HUES6 (cell line): ENCODE measurements around the gene POLA1.

Source experiments
- H3K27ac ChIP-seq: 2 replicates; pipeline ENCODE4 v1.7.0; 2013; ENCODE audit warnings: low read depth, mild to moderate bottlenecking, low read length, inconsistent platforms
- H3K27me3 ChIP-seq: 2 replicates; pipeline ENCODE4 v1.6.1; 2013; ENCODE audit warnings: low read length; ENCODE audit not compliant: control insufficient read depth, insufficient read depth
- H3K36me3 ChIP-seq: 2 replicates; pipeline ENCODE4 v1.6.1; 2013; ENCODE audit warnings: low read length; ENCODE audit not compliant: control insufficient read depth, insufficient read depth
- H3K4me1 ChIP-seq: 2 replicates; pipeline ENCODE4 v1.6.1; 2013; ENCODE audit warnings: low read length; ENCODE audit not compliant: control insufficient read depth, insufficient read depth
- H3K4me3 ChIP-seq: 2 replicates; pipeline ENCODE4 v1.5.1; 2013; ENCODE audit warnings: low read depth, low read length
- H3K9ac ChIP-seq: one replicate; pipeline ENCODE4 v1.6.1; 2013; ENCODE audit warnings: mild to moderate bottlenecking, low read length
- H3K9me3 ChIP-seq: 2 replicates; pipeline ENCODE4 v1.6.1; 2013; ENCODE audit warnings: low read depth, low read length; ENCODE audit not compliant: control insufficient read depth, insufficient read depth

Gene POLA1

GRCh38 chrX:24659106-24659505 is 34.6 kb upstream of the POLA1 start:
- no peak overlapping the region for H3K9ac ChIP-seq
- peaks cover 3% of the 10 kb centered on the region; the same call in 1 of the 2 replicates for H3K27me3 ChIP-seq
- no peak overlapping the region for H3K27ac ChIP-seq
- H3K36me3 ChIP-seq: no peaks in the 10 kb centered on the region
- H3K4me3 ChIP-seq: no peak overlapping the region
- no peaks in the 10 kb centered on the region for H3K9me3 ChIP-seq
- peaks cover 16% of the 10 kb centered on the region for H3K4me1 ChIP-seq

GRCh38 chrX:24659646-24660045 is 34.1 kb upstream of the POLA1 start:
- peaks cover 16% of the 10 kb centered on the region for H3K4me1 ChIP-seq
- H3K27me3 ChIP-seq: peaks cover 3% of the 10 kb centered on the region; the same call in 1 of the 2 replicates

DNA sequence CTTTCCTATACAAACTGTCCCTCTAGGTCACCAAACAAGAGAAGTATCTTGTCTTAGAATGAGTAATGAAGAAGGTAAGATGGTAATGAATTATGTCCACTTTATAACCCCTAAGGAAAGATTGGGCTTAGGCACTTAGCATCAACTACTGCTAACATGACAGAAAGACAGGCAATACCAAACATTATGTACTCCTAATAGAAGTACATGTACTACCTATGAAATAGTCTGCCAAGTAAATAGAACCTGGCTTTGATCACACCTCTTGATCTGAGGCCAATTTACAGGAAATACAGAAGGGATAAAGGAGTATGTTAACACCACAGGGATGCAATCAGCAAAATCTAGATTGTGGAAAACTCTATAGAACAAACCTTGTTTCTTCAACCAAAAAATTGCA is 32.4 kb upstream of the POLA1 start:
- Histone ChIP-seq H3K4me3 (no peak overlapping the region), H3K4me1 (peaks cover 16% of the 10 kb centered on the region), H3K36me3 (no peaks in the 10 kb centered on the region), H3K27ac (no peak overlapping the region), H3K9me3 (no peaks in the 10 kb centered on the region), H3K9ac (no peak overlapping the region), H3K27me3 (peaks cover 3% of the 10 kb centered on the region; the same call in 1 of the 2 replicates)

More at GRCh38 chrX:24659646-24660045, 34.1 kb upstream of the POLA1 start:
- Histone ChIP-seq H3K9me3 (no peaks in the 10 kb centered on the region), H3K27ac (no peak overlapping the region), H3K9ac (no peak overlapping the region), H3K36me3 (no peaks in the 10 kb centered on the region), H3K4me3 (no peak overlapping the region)

DNA sequence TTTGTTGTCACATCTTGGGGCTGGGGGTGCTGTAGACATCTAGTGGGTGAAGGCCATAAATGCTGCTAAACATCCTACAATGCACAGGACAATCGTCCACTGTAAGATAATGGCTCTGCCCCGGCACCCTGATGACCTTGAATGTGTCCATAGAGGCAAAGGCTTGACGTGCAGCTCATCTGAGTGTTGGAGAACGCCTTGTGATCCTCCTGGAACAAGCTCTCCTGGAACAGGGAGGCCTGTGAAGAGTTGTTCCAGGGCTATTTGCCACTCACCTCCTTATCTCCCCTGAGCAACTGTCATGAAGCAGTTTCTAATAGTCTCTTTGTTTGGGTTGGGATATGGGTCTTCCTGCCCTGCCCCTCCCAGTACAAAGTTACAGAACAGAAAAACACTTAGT is 31.4 kb upstream of the POLA1 start:
- no peak overlapping the region for H3K27ac ChIP-seq

DNA sequence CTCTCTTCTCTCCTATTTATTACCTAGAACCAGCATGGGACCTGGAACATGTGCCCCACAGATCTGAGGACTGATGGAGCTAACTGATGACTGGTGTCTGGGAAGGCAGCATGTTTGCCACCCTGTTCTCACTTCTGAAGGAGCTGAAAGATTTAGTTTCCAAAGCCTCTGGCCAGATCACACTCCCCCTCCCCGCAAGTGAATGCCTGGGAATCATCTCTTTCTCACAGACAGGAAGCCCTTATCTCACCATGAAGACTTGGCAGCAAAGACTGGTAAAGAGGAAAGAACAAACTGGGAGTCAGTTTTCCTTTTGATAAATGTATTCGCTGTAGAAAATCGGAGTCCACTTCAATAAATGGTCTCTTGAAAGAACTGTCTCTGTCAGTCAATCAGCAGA is 25.6 kb upstream of the POLA1 start:
- Histone ChIP-seq H3K27me3 (peaks cover 3% of the 10 kb centered on the region; the same call in 1 of the 2 replicates), H3K27ac (no peak overlapping the region), H3K36me3 (no peaks in the 10 kb centered on the region), H3K4me3 (no peak overlapping the region), H3K9me3 (no peaks in the 10 kb centered on the region), H3K9ac (no peak overlapping the region), H3K4me1 (peaks cover 11% of the 10 kb centered on the region)

More for the DNA sequence above, 31.4 kb upstream of the POLA1 start:
- H3K4me1 ChIP-seq: peaks cover 16% of the 10 kb centered on the region
- H3K9ac ChIP-seq: no peak overlapping the region
- H3K36me3 ChIP-seq: no peaks in the 10 kb centered on the region
- no peaks in the 10 kb centered on the region for H3K9me3 ChIP-seq
- H3K27me3 ChIP-seq: peaks cover 3% of the 10 kb centered on the region; the same call in 1 of the 2 replicates
- no peak overlapping the region for H3K4me3 ChIP-seq

DNA sequence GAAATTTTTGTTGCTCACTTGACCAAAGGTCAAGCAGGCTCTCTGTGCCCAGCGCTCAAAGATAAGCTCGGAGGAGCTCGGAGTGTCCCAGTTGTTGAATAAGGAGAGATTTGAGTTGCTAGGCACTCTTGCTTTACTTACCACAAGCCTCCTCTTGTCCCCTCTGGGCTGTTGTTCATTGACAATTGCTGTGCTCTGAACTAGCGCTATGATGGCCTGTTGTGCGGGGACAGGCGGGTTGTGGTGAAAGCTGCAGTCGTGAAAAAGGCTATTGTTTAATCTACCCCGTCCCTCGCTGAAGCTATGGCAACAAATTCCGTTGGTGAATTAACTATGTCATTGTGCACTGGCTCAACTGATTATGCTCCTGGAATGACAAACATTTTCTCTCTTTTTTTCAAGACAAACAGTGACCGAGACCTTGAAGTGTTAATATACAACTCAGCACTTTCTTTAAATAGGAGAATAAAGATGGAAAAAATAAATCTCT is 21.0 kb upstream of the POLA1 start:
- Histone ChIP-seq H3K9ac (peak overlapping the region; percentile 31), H3K36me3 (no peaks in the 10 kb centered on the region), H3K4me1 (peaks cover 21% of the 10 kb centered on the region), H3K27me3 (peaks cover 3% of the 10 kb centered on the region; the same call in 1 of the 2 replicates), H3K27ac (no peak overlapping the region), H3K9me3 (no peaks in the 10 kb centered on the region), H3K4me3 (no peak overlapping the region)

- Histone ChIP-seq H3K4me3 (no peak overlapping the region), H3K4me1 (peaks cover 18% of the 10 kb centered on the region), H3K27me3 (peaks cover 3% of the 10 kb centered on the region; the same call in 1 of the 2 replicates), H3K9me3 (no peaks in the 10 kb centered on the region), H3K36me3 (no peaks in the 10 kb centered on the region), H3K9ac (no peak overlapping the region), H3K27ac (no peak overlapping the region)
Measured at GRCh38 chrX:24673424-24673823, 20.3 kb upstream of the POLA1 start.

- Histone ChIP-seq H3K27ac (no peak overlapping the region), H3K4me1 (peaks cover 18% of the 10 kb centered on the region), H3K4me3 (no peak overlapping the region), H3K27me3 (peaks cover under 1% of the 10 kb centered on the region; the same call in 1 of the 2 replicates), H3K9me3 (no peaks in the 10 kb centered on the region), H3K9ac (no peak overlapping the region), H3K36me3 (no peaks in the 10 kb centered on the region)
Measured at GRCh38 chrX:24676403-24677024, 17.2 kb upstream of the POLA1 start.

DNA sequence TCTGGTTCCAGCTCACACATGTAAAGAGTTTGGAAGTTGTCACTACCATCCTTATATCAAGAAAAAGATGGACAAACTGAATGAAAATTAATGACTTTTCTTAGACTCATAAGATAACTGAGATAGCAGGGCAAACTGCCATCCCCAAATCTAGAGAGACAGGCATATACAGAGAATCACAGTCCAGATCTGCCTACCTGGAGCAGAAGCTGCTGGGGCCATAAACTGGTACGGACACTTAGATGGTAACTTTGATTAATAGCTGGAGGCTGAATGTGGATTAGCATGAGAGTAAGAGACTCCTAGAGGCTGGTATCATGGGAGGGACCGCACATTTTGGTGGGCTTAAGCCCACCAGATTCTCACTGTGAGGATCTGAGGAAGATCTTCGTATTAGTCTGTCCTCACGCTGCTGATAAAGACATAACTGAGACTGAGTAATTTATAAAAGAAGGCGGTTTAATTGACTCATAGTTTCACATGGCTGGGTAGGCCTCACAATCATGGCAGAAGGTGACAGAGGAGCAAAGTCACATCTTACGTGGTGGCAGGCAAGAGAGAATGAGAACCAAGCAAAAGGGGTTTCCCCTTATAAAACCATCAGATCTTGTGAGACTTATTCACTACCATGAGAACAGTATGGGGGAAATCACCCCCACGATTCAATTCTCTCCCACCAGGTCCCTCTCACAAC is 10.8 kb upstream of the POLA1 start:
- no peaks in the 10 kb centered on the region for H3K4me1 ChIP-seq
- H3K9ac ChIP-seq: no peak overlapping the region
- no peaks in the 10 kb centered on the region for H3K36me3 ChIP-seq
- H3K4me3 ChIP-seq: no peak overlapping the region
- no peak overlapping the region for H3K27ac ChIP-seq
- no peaks in the 10 kb centered on the region for H3K9me3 ChIP-seq
- peaks cover 2% of the 10 kb centered on the region; the same call in 1 of the 2 replicates for H3K27me3 ChIP-seq

DNA sequence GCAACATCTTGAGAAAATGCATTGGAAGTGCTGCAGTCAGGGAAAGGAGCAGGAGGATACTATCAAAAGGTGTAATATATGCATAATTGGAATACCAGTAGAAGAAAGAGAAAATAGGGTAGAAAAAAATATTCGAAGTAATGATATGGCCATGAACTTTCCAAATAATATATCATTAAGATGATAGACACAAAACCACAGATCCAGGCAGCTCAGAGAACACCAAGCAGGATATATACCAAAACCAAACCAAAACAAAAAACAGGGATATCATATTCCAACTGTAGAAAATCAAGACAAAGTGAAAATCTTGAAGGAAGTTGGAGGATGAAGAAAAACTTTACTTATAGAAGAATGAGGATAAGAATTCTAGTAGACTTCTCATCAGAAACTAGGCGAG is 9.7 kb upstream of the POLA1 start:
- Histone ChIP-seq H3K27ac (no peak overlapping the region), H3K9me3 (no peaks in the 10 kb centered on the region), H3K9ac (no peak overlapping the region), H3K4me1 (no peaks in the 10 kb centered on the region), H3K4me3 (no peak overlapping the region), H3K36me3 (no peaks in the 10 kb centered on the region), H3K27me3 (peaks cover 2% of the 10 kb centered on the region; the same call in 1 of the 2 replicates)

- peak overlapping the region; percentile 56; the same call in 1 of the 2 replicates for H3K4me3 ChIP-seq
- H3K9ac ChIP-seq: no peak overlapping the region
- H3K36me3 ChIP-seq: peaks cover 7% of the 10 kb centered on the region
Measured at GRCh38 chrX:24692305-24692704, 1.4 kb upstream of the POLA1 start.

More at GRCh38 chrX:24692305-24692704, 1.4 kb upstream of the POLA1 start:
- H3K4me1 ChIP-seq: peaks cover 20% of the 10 kb centered on the region
- H3K27me3 ChIP-seq: no peaks in the 10 kb centered on the region
- H3K9me3 ChIP-seq: no peaks in the 10 kb centered on the region
- H3K27ac ChIP-seq: no peak overlapping the region
